D341Med (cell line): ENCODE measurements around the gene DNAJB11.
"Not testable (repeated sequence)": the region's sequence is repeated elsewhere in the genome, so short reads cannot be mapped to it uniquely, and the experiment has no call there.

ENCODE experiments used
- DNase-seq: peaks from one replicate; pipeline ENCODE4 v3.0.0; 2012; ENCODE audit warnings: low spot score

Gene DNAJB11

DNA sequence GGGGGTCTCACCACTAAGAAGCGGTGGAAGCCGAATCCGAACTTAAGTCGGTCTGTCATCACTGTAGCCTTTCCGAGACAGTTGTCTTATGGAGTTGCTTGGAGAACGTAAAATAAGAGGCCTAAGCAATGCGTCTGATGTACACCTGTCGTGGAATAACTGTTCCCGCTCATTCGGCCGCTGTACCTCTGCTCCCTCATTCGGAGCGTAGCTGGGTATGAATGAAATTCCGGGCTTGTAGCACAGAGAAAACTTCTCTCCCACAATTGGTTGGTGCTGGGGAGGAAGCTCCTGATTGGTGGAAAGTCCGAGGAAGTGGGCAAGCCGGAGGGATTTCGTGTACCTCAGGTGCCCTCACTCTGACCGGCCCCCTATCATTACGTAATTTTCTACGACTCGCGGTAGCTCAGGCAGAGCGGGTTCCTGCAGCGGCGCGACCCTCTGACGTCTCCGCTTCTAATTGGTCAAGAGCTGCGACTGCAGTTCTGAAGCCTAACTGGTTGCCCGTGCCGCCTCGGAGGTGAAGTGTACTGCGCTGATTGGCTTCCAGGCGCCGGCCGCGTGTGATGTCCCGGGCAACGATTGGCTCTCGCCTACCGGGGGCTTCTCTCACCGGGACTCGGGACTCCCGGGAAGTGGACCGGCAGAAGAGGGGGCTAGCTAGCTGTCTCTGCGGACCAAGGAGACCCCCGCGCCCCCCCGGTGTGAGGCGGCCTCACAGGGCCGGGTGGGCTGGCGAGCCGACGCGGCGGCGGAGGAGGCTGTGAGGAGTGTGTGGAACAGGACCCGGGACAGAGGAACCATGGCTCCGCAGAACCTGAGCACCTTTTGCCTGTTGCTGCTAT is at the start of gene DNAJB11:
Gene DNAJB11, plus strand, starts transcription at position 625 of the 845 bp plus-strand sequence. Its CDS starts 178 bp downstream, at position 803.
- peak; percentile 95 for DNase-seq

DNA sequence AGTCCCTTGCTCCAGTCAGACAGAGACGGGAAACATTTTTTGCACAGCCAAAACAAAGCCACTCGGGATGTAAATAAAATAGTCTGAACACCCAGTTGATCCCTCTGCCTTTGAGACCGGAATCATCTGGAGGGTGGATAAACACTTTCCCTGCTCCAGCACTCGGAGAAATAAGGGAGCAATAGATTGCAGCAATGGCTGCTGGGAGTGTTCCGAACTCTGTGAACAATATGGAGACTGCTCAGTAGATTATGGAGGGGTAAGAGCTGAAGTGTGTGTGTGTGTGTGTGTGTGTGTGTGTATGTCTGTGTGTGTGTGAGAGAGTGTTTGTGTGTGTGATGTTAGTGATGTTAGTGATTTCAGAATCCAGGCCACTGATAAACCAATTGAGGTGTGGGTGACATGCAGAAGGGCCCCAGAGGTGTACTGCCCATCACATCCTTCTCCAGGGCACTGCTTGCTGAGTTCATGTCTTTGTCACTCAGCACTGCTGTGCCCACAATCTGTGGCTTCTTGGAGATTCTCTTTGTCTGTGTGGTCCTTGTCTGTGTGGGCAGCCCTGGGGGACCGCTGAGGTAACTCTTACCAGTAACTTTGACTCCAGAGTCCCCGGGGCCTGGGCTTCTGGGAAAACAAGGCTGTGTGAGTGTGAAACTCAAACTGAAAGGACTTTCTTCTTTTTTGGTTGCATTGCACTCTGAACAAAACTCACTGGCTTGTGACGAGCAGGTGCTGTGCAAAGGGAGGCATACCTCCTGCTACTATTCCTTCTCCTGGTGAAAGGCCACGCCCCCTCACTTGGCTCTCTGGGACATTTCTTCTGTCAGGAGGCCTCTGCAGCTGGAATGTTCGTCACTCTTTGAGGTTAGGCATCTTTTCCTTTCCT is 49.3 kb upstream of the DNAJB11 start:
- DNase-seq: no peak

DNA sequence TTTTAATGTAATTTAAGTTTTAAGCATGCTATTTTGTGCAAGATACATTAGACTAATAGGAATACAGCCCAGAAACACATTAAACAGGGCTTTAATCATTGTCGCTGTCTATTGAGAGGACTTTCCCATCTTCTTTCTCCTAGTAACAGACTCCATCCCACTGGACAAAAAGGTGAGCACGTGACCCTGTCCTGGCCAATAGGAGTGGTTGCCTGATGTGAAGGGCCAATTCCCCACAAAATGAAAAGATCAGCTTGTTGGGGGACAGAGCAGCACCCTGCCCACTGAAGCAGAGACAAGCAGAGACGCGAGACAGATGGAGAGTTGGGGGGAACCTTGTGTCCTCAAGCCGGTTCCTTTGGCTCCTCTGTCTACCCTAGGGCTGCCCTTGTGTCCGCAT is 47.5 kb upstream of the DNAJB11 start:
- no peak for DNase-seq

DNA sequence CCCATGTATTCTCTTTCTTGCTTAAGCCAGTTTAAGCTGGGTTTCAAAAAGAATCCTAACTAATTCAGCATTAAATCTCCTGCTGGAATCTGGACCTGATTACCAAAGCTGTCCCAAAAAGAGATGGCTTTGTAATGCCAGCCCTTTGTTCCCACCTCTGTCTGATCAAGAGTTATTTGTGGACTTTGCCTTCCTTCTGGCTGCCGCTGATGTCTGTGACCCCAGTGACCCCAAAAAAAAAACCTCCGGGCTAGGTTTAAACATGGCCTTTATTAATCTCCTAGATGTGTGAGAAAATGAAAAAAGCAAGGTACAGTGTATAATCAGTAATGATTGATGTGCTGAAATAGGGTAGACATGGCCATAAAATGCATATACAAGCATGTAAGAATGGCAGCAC is 47.1 kb upstream of the DNAJB11 start:
- DNase-seq: no peak

DNA sequence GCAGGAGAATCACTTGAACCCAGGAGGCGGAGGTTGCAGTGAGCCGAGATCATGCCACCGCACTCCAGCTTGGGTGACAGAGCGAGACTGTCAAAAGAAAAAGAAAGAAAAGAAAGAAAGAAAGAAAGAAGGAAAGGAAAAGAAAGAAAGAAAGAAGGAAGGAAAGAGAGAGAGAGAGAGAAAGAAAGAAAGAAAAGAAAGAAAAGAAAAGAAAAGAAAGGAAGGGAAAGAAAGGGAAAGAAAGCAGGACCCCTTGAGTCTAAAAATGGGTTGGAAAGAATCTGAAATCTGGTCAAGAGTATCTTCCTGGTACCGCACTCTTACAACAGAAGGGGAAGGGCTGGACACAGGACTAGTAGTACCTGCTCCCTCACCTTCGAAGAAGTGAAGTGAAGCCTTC is 45.9 kb upstream of the DNAJB11 start:
- no peak for DNase-seq

DNA sequence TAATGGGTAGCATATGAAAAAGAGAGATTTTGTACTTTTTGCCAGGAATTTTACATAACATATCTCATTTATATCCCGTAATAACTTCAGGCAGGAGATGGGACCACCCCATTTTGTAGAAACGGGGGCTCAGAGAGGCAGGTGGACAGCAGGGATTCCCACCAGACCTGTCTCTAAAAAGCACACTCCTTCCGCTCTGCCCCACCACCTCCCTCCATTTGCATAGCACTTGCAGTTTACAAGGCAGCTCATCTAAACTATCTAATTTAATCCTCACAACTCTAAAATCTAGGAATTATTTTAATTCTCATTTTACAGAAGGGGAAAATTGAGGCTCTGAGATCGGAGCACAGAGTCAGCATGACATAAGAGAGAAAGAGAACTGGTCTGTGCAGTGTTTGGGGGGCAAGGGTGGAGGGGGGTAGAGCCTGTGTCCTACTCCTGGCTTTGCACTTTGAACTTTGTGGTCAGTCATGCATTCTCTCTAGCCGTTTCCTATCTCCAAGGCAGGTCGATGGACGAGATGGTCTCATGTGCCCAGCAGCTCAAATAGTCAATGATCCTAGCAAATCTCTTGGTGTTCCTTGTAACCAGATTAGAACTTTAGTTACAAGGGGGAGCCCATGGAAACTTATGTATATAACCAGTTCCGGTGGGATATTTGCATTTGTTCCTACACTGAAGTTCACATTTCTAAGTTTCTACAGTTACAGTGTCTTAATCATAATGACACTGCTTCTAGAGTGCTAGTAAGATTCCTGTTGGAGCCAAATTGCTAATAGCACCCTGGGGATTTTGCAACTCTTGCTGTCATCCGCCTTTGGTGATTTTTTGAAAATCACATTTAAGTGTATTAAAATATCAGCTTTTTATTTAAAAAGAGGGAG is 44.9 kb upstream of the DNAJB11 start:
- no peak for DNase-seq

DNA sequence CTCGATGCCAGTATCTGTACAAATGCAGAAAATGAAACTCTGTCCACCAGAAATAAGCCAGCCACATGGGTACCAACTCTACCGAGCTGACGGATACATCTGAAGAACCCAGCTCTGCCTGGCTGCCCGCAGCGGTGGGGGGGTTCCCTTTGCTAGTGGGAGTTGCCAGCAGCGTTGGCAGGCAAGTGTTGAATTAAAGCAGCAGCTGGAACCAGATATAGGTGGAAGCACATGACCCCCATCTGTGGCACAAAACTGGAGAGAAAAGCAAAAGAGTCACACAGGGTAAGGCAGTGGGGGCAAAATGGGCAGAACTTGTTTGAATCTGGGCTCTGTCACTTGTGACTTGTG is 44.3 kb upstream of the DNAJB11 start:
- no peak for DNase-seq

DNA sequence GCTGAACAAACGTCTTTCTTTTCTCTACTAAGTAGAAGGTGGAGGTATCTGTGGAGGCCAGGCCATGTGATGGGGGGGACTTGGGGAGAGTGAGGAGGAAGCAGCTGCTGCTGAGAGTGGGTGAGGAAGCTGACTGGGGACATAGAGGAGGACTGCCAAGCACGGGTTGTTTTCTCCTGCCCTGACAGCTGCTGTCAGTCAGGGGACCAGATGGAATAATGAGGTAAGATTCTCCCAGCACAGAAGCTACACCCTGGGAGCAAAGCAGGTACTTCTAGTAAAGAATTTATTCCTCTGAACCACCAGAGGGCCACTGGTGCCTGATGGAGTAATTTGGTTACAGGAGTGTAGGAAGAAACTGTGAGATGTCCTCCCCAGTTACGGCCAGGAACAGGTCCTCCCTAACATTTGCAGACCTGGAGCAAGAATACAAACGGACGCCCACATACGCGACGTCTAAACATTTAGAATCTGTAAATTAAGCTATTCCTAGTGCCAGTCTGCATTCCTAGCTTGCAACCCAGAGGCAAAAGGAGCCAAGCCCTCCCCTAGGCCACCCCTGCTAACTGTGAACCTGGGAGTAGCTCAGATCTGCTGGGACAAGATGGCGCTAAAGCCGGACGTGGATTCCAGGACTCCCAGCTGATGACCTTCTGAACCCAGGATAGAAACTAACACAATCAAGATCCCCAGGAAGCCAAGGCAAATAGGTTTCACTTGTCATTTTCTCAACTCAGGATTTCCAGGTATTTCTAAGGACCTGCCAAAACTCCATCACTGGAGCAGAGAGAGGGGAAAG is 41.1 kb upstream of the DNAJB11 start:
- DNase-seq: no peak

DNA sequence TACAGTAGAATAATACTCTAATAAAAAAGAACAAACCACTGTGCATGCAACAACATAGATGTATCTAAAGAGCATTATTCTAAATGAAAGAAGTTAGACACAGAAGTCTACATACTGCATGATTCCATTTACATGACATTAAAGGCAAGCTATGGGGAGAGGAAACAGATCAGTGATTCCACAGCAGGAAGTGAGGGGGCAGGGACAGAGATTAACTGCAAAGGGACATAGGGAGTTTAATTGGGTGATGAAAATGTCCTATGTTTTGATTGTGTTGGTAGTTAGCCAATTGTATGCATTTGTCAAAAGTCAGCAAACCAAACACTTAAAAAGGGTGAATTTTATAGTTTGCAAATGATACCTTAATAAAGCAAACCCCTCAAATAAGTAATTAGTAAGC is 40.1 kb upstream of the DNAJB11 start:
- DNase-seq: no peak

DNA sequence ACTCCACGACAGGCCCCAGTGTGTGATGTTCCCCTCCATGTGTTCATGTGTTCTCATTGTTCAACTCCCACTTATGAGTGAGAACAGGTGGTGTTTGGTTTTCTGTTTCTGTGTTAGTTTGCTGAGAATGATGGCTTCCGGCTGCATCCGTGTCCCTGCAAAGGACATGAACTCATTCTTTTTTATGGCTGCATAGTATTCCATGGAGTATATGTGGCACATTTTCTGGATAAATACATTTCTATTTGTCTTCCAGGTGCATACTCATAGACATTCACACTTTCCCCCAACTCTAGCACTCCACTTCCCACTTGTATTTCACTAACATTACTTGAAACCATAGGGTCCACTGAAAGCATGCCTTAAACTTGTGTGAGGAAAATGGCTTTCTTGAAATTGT is 38.8 kb upstream of the DNAJB11 start:
- DNase-seq: not testable (repeated sequence)

DNA sequence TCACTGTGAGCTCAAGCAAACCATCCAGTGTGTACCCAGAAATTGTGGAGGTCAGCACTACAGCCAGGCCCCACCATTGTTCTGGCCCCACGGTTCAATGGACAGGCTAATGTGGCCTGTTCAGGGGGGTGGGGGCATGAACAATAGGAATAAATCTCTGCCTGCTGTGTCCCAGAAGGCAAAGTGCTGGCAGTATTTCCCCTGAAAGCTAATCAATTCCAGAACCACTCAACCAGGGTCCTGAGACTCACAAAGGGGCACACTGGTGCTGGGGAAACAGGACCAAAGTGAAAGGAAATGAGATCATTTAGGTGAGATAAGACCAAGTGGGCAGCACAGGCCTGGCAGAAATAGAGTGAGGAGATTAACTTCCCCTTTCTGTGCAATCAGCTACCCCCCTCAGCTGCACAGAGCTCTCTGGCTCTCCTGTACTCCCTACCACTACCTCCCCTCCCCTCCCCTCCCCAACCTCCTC is 37.9 kb upstream of the DNAJB11 start:
- no peak for DNase-seq

DNA sequence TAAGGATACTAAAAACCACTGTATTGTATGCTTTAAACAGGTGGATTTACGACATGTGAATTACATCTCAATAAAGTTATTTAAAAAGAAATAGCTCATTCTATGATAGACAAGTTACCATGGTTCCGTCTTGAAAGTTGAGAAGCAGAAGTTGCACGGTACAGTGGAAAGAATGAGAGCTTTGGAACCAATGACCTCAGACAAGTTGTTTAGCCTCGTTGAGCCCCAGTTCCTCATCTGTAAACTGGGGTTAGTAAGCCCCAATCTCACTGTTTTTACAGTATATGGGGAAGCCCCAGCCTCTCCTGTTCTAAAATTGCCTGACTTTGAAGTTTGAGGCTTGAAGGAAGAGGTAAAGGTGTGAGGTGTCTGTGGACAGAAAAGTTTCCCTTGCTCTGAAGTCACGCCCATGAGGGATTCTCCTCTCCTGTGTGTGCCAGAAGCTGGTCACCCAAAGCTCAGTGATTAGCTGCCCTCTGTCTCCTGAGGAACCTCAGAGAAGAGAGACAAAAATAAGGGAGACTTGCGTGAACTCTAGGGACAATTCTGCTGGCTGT is 36.3 kb upstream of the DNAJB11 start:
- no peak for DNase-seq

DNA sequence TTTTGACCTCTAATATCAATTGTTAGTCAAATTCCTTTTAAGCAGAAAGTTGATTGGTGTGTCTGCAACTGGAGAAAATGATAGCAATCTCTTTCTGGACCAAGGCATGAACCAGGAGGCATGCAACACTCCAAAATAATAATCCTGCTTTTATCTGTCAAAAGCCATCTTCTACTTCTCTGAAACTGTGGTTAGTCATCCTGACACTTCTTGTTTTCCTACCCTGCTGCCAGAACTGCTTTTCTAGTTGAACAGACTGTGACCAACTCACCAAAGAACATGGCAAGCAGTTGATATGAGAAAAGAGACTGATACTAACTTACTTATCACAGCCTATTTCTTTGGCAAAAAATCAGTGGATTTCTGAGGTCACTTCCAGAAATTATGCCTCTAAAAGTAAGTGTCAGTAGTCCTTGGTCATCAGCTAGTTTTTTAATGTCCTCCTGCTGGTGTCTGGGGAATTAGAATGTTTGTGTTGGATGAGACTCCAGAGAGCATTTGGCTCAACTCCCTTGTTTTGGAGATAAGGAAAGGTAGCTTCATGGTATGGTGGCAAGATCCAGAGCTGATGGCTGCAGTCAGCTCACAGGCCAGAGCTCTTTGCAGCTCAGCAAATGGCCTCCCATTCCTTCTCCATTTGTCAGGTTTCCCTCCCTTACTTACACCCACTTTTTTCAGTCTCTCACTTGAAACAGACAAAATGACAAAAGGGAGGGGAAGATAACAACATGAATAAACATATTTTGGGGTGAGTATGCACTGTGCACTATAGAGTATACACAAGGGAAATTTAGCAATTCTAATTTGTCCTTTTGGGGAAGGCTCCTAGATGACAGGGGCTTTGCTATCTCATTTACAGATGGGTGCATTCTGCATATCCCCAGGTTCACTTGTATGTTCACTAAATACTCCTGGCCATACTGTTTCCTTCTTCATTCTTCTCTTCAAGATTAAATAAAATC is 33.4 kb upstream of the DNAJB11 start:
- DNase-seq: no peak

DNA sequence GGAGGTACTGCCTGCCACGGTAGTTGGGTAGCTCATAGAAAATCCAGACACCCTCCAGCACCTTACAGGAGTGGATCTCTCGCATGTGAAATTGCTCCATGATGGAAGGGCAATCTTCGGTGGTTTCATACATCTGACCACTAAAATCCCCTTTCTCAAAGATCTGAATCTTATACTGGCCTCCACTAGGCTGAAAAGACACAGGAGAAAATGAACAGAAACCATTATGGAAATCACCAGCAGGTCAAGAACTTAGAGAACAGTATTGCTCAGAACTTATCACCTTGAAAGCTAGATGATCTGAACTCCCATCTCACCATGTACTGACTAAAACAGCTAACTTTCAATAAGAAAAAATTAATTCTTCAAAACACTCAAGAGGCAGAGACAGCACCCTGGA is 31.7 kb upstream of the DNAJB11 start:
- no peak for DNase-seq

DNA sequence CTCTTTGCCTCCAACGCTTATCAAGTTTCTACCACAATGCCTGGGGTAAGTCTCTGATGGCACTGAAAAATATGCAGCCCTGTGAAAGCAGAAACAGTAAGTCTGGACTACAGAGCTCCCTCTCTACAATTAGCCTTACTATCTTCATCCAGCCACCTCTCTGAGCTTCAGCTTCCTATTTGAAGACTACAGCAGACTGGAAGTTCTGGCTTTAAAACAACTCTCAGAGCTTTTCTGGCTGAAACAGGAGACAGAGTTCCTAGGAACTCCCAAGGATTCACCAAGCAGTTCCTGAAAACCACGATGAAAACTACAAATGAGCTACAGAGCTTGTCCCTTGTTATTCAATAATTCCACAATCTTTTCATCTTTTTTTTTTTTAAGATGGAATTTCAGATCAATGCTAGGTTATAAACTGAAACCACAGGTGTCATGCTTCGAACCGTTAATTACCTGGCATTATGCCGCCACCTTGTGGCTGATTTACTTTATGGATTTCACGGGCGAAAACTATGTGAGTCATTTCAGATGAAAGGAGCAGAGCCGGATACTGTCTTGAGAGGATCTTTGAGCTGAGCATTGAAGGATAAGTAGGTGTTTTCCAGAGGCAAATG is 30.2 kb upstream of the DNAJB11 start:
- peak; percentile 55 for DNase-seq

DNA sequence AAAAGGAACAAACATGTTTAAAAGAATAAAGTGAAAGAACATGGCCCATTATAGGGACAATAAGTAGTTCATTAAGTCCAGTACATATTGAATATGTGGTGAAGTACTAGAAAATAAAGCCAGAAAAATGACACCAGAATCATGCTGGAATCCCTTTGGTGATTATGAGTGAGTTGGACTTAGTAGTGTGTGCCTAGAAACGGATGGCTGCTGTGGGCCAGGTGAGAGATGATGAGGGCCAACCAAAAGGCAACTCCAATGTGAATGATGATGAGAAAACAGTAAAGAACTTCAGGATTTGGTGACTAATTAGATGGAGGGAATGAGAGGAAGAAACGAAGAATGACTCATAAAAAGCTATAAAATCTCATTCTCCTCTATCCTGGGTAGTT is 29.7 kb upstream of the DNAJB11 start:
- no peak for DNase-seq

DNA sequence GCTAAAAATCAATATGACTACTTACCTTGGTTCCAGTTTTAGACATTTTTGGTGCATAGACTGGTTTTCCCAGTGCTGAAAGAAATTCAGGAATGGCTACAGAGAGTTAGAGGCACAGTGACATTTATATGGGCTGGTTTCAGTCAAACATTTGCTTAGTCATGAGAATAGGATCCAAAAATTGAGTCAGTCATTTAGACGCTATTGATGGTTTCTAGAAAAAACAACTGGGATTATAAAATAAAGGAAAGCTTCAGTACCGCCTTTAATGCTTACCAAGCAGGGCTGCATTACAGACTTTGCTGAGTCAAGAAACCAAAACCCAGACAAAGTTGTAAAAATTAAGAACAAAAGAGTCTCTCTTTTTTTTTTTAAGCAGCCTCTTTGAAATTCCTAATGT is 26.2 kb upstream of the DNAJB11 start, which contains the start of gene CRYGS:
Gene CRYGS, minus strand, starts transcription at position 100 of the 400 bp plus-strand sequence. Its CDS starts 54 bp downstream, at position 46.
- no peak for DNase-seq

DNA sequence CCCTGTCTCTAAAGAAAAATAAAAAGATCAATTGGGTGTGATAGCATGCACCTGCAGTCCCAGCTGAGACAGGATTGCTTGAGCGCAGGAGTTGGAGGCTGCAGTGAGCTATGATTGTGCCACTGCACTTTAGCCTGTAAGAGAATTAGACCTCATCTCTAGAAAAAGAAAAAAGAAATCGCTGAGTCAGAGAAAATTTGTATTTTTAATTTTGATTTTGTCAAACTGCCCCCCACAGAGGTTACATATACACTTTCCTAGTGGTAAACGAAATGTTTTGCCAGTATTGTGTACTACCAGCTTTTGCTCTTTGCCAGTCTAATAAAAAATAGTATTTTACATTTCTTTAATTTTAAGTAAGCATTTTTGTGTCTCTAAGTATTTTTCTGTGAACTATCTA is 21.0 kb upstream of the DNAJB11 start:
- DNase-seq: no peak

DNA sequence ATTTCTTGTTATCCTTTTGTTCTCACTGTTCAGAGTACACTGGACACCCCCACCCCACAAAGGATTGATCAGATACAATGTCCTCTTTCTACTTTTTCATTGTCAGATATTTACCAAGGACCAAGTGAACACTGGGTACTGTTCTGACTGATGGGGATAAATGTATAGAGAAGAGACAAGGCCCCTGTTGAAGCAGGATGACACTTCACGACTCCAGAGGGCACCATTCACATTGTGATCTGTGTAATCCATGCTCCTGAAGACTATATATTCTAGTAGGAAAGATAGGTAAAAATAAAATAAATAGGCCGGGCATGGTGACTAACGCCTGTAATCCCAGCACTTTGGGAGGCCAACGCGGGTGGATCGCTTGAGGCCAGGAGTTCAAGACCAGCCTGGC is 19.1 kb upstream of the DNAJB11 start:
- no peak for DNase-seq
